ENCODE measurements around the gene RSPH3.
"Not testable (repeated sequence)": the region's sequence is repeated elsewhere in the genome, so short reads cannot be mapped to it uniquely, and the experiment has no call there.

The RSPH3 gene

GRCh38 chr6:158999666-159000403, at the start of gene RSPH3:
TSS of gene RSPH3 (minus strand) at chr6:159000202. CDS start at chr6:158999550, 652 bp downstream.
- DNase-seq = peak; percentile 92

GRCh38 chr6:159047891-159048685, 48.1 kb upstream of the RSPH3 start:
- DNase-seq = no peak

- no peak for DNase-seq
Observed at GRCh38 chr6:159045801-159046200, 45.8 kb upstream of the RSPH3 start.

- peak; percentile 7 for DNase-seq
Observed at GRCh38 chr6:159044899-159045727, 45.1 kb upstream of the RSPH3 start, which contains the start of gene TAGAP. TSS of gene TAGAP (minus strand) at chr6:159044991. CDS start at chr6:159044146, 845 bp downstream.

- DNase-seq = no peak
Observed at GRCh38 chr6:159043947-159044346, 43.9 kb upstream of the RSPH3 start.

- DNase-seq = no peak
Observed at GRCh38 chr6:159043251-159043650, 43.2 kb upstream of the RSPH3 start.

GRCh38 chr6:159042826-159043181, 42.8 kb upstream of the RSPH3 start:
- no peak for DNase-seq

GRCh38 chr6:159042003-159042825, 42.2 kb upstream of the RSPH3 start:
- peak; percentile 82 for DNase-seq

- DNase-seq = no peak
Observed at GRCh38 chr6:159041181-159041580, 41.2 kb upstream of the RSPH3 start.

GRCh38 chr6:159039885-159040258, 39.9 kb upstream of the RSPH3 start:
- DNase-seq = no peak

GRCh38 chr6:159038914-159039884, 39.2 kb upstream of the RSPH3 start:
- no peak for DNase-seq

- DNase-seq = not testable (repeated sequence)
Observed at GRCh38 chr6:159038318-159038717, 38.3 kb upstream of the RSPH3 start.

GRCh38 chr6:159037756-159038290, 37.8 kb upstream of the RSPH3 start:
- no peak for DNase-seq

- no peak for DNase-seq
Observed at GRCh38 chr6:159036673-159037072, 36.7 kb upstream of the RSPH3 start.

GRCh38 chr6:159035891-159036290, 35.9 kb upstream of the RSPH3 start:
- DNase-seq = no peak

GRCh38 chr6:159033160-159034049, 33.4 kb upstream of the RSPH3 start:
- no peak for DNase-seq

- DNase-seq = no peak
Observed at GRCh38 chr6:159031846-159032245, 31.8 kb upstream of the RSPH3 start.

- no peak for DNase-seq
Observed at GRCh38 chr6:159030168-159030567, 30.2 kb upstream of the RSPH3 start.

GRCh38 chr6:159025224-159025623, 25.2 kb upstream of the RSPH3 start:
- DNase-seq = not testable (repeated sequence)

GRCh38 chr6:159023893-159024292, 23.9 kb upstream of the RSPH3 start:
- DNase-seq = no peak

All from DMS79 treated with DMSO at 0.1 percent for 48 hours (cell line).